SH-SY5Y (cell line): ENCODE results near the gene SREBF1.

Experiments used
- GATA2 ChIP-seq: IDR thresholded peaks from 2 replicates; pipeline ENCODE4 v1.6.1; 2011; ENCODE audit warnings: mild to moderate bottlenecking, low read depth, low read length
- GATA3 ChIP-seq: IDR thresholded peaks from 2 replicates; pipeline ENCODE4 v1.6.1; 2011; ENCODE audit warnings: low read depth, mild to moderate bottlenecking, low read length, moderate library complexity

Gene SREBF1

GRCh38 chr17:17810084-17810894 is 26.5 kb downstream of the SREBF1 start:
- TF ChIP-seq GATA3 (no peak), GATA2 (no peak)

DNA sequence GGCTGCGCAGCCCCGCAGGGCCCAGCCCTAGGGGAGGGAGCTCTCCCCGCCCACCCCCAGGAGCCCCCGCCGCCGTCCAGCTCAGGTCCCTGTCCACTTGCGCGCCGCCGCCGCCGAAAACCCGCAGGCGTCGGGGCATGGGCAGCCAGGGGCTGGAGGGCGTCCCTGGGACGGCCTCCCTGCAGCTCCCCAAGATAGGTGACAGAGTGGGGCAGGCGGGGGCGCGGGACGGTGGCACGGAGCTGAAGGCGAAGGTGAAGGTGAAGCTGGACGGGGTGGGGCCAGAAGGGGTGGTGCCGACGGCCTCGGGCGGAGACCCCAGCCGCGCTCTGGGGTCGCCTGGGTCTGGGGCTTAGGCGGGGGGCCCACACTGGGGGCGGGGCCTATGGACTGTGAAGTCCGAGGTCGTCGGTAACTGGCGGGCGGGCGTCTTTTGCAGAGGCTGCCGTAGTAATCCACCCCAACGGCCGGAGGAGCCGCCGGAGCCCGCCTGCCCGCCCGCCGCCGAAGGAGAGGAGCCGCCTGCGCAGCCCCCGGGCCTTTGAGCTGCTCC is 27.2 kb downstream of the SREBF1 start:
- no peak for TF ChIP-seq GATA3
- no peak for TF ChIP-seq GATA2

DNA sequence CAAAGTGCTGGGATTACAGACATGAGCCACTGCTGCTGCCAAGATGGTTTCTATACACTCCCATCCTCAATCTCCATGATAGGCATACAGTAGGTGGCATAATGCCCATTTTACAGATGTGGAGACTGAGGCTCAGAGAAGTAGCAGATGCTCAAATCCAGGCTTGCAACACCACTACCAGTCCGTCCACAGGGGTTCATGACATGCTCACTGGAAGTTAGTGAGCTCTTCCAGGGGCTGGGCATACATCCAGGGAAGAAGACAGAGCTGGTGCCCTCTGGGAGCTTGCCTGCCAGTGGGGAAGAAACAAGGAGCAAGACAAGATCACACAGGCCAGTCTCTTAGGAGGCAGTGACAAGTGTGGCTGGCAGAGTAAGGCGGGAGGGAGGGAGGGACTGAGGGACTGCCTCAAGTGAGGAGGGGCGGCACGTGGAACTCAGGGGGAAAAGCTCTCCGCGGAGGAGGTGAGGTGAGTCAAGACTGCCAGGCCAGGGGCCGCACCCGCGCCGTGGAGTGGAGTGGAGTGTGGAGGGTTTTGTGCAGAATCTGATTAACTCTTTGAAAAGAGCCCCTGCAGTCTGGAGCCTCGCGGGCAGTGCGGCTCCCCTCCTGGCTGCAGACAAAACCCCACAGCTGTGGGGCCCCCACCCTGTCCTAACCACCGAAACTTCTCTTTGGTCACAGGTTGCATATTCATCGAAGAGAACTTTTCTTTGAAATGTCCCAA is 27.9 kb downstream of the SREBF1 start:
- TF ChIP-seq GATA2 (no peak), GATA3 (no peak)

DNA sequence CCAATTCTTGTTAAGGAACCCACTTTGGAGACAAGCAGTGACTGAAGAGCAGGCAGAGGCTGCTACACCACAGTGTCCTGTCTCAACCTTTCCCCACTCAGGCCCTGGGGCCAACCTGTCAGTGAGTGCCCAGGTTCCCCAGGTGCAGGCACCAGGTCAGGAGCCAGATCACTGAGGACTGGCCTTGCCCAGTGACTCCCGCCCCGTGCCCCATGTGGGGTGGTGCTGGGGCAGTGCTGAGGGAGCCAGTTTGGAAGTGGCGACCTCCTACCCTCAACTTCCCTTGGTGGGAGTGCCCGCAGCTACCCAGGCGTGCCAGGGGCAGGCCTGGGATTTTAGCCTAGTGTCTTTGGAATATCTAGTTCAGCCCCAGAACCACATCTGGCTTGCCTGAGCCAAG is 29.3 kb downstream of the SREBF1 start:
- no peak for TF ChIP-seq GATA3
- TF ChIP-seq GATA2, result no peak

- no peak for TF ChIP-seq GATA2
These were observed 30.0 kb downstream of the SREBF1 start for GRCh38 chr17:17806611-17807274.

GRCh38 chr17:17806035-17806434 is 30.8 kb downstream of the SREBF1 start:
- no peak for TF ChIP-seq GATA3
- no peak for TF ChIP-seq GATA2

GRCh38 chr17:17805575-17805974 is 31.2 kb downstream of the SREBF1 start:
- no peak for TF ChIP-seq GATA3
- no peak for TF ChIP-seq GATA2

DNA sequence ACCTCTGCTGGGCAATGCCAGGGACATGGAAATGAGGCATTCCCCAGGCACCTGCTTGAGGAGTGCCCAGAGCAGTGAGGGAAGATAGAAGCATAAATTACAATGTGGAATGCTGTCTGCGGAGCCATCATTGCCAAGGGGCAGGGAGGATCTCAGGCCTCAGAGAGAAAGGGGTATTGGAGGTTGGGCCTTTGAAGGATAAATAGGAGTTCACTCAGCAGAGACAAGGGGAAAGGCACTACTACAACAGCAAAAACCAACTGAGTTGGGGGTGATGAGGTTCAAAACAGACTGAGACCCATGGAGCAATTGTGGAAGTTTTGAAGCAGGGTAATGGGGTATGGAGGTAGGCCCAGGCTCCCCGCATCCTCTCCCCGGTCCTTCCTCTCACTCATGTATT is 32.8 kb downstream of the SREBF1 start:
- TF ChIP-seq GATA2 (no peak), GATA3 (no peak)

- TF ChIP-seq GATA2 (no peak), GATA3 (no peak)
These were observed 34.8 kb downstream of the SREBF1 start for GRCh38 chr17:17801800-17802481.

GRCh38 chr17:17800504-17801021 is 36.2 kb downstream of the SREBF1 start:
- TF ChIP-seq GATA2 (no peak), GATA3 (no peak)

GRCh38 chr17:17798573-17799255 is 38.1 kb downstream of the SREBF1 start:
- TF ChIP-seq GATA2 (no peak), GATA3 (no peak)

DNA sequence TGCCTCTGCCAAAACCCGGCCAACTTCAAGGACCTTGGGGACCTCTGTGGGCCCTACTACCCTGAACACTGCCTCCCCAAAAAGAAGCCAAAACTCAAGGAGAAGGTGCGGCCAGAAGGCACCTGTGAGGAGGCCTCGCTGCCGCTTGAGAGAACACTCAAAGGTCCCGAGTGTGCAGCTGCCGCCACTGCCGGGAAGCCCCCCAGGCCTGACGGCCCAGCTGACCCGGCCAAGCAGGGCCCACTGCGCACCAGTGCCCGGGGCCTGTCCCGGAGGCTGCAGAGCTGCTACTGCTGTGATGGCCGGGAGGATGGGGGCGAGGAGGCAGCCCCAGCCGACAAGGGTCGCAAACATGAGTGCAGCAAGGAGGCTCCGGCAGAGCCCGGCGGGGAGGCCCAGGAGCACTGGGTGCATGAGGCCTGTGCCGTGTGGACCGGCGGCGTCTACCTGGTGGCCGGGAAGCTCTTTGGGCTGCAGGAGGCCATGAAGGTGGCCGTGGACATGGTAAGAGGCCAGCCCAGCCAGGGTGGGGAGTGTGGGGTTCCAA is 38.7 kb downstream of the SREBF1 start:
- TF ChIP-seq GATA3 (no peak), GATA2 (no peak)

- TF ChIP-seq GATA3 (no peak), GATA2 (no peak)
These were observed 39.5 kb downstream of the SREBF1 start for GRCh38 chr17:17797119-17797809.
